GM19395 (cell line): ENCODE data around the gene FNIP2.
"Not testable (repeated sequence)": the region's sequence is repeated elsewhere in the genome, so short reads cannot be mapped to it uniquely, and the experiment has no call there.

Experiments
- ATAC-seq: cut with Tn5 transposase; IDR thresholded peaks from one replicate; pipeline ENCODE4 v1.9.1; 2021; ENCODE audit warnings: mild to moderate bottlenecking, moderate library complexity; ENCODE audit not compliant: unreplicated experiment

The FNIP2 gene

GRCh38 chr4:158865520-158866177, 96.8 kb downstream of the FNIP2 start:
- no peak for ATAC-seq

- ATAC-seq = no peak
Observed at GRCh38 chr4:158869001-158869400, 100.2 kb downstream of the FNIP2 start.

- ATAC-seq = no peak
Observed at GRCh38 chr4:158869761-158870160, 100.9 kb downstream of the FNIP2 start.

- no peak for ATAC-seq
Observed at GRCh38 chr4:158870282-158870625, 101.4 kb downstream of the FNIP2 start.

GRCh38 chr4:158870626-158871334, 102.0 kb downstream of the FNIP2 start:
- ATAC-seq = no peak

- no peak for ATAC-seq
Observed at GRCh38 chr4:158871335-158871724, 102.5 kb downstream of the FNIP2 start.

- ATAC-seq = no peak
Observed at GRCh38 chr4:158873795-158874401, 105.1 kb downstream of the FNIP2 start.

GRCh38 chr4:158875026-158875425, 106.2 kb downstream of the FNIP2 start:
- no peak for ATAC-seq

GRCh38 chr4:158875455-158875854, 106.6 kb downstream of the FNIP2 start:
- no peak for ATAC-seq

- no peak for ATAC-seq
Observed at GRCh38 chr4:158877069-158877468, 108.2 kb downstream of the FNIP2 start.

GRCh38 chr4:158882142-158882541, 113.3 kb downstream of the FNIP2 start:
- ATAC-seq = not testable (repeated sequence)

GRCh38 chr4:158884280-158884679, 115.5 kb downstream of the FNIP2 start:
- ATAC-seq = no peak

GRCh38 chr4:158885564-158885963, 116.7 kb downstream of the FNIP2 start:
- no peak for ATAC-seq

GRCh38 chr4:158890294-158890693, 121.5 kb downstream of the FNIP2 start:
- ATAC-seq = no peak

- no peak for ATAC-seq
Observed at GRCh38 chr4:158891256-158891655, 122.4 kb downstream of the FNIP2 start.

GRCh38 chr4:158894826-158895225, 126.0 kb downstream of the FNIP2 start:
- no peak for ATAC-seq

GRCh38 chr4:158895797-158896576, 127.2 kb downstream of the FNIP2 start:
- no peak for ATAC-seq

- ATAC-seq = not testable (repeated sequence)
Observed at GRCh38 chr4:158896577-158897238, 127.9 kb downstream of the FNIP2 start.

- ATAC-seq = not testable (repeated sequence)
Observed at GRCh38 chr4:158900408-158900807, 131.6 kb downstream of the FNIP2 start.

GRCh38 chr4:158902280-158903078, 133.7 kb downstream of the FNIP2 start:
- ATAC-seq = not testable (repeated sequence)
